ENCODE data around the gene PGF.

GRCh38 chr14:74898694-74899093, 56.7 kb downstream of the PGF start:
- TF ChIP-seq CTCF (optimal IDR thresholded peaks at IDR 0.05 in 1 of 3, IDR thresholded peaks at IDR 0.05 in 1 of 3, conservative IDR thresholded peaks at IDR 0.05 in 1 of 3; ENCODE audit: extremely low read depth in 1 of 3, insufficient read depth in 2 of 3, low read length in 3 of 3) (no peak), EZH2 (IDR thresholded peaks at IDR 0.05; ENCODE audit: low read length) (no peak)

All from keratinocyte (primary cell).